HepG2 (cell line): ENCODE measurements around the gene CSNK1D. TPM values are rescaled to one million over a fixed set of nuclear protein-coding genes. Genes with fewer than 3 reads are reported as not detected.

ENCODE experiments used
- BRCA1 ChIP-seq: sonication (generic); formaldehyde crosslinking; IDR thresholded peaks from 2 replicates; pipeline ENCODE4 v1.4.0; 2020; ENCODE audit warnings: missing genetic modification reagents
- CHD4 ChIP-seq: fragments of 200-600 bp; sonication (generic); IDR thresholded peaks from 2 replicates; pipeline ENCODE4 v1.7.0; 2017; ENCODE audit warnings: mild to moderate bottlenecking, low read length, borderline replicate concordance
- DNMT1 ChIP-seq: sonication (generic); formaldehyde crosslinking; IDR thresholded peaks from 2 replicates; pipeline ENCODE4 v1.5.1; 2020; ENCODE audit warnings: mild to moderate bottlenecking, missing genetic modification reagents
- FOXK1 ChIP-seq: sonication (generic); formaldehyde crosslinking; IDR thresholded peaks from 2 replicates; pipeline ENCODE4 v1.4.0; 2020; ENCODE audit warnings: low read depth, missing genetic modification reagents, borderline replicate concordance
- KDM2A ChIP-seq: sonication (generic); formaldehyde crosslinking; IDR thresholded peaks from 2 replicates; pipeline ENCODE4 v1.4.0; 2020; ENCODE audit warnings: low read depth, missing genetic modification reagents, borderline replicate concordance
- KLF9 ChIP-seq: IDR thresholded peaks from 2 replicates; pipeline ENCODE4 v1.6.1; 2016; ENCODE audit warnings: low read depth
- MXD3 ChIP-seq: IDR thresholded peaks from 2 replicates; pipeline ENCODE4 v1.6.1; 2016; ENCODE audit warnings: mild to moderate bottlenecking, missing biosample characterization, missing genetic modification reagents
- NFYB ChIP-seq: sonication (generic); formaldehyde crosslinking; IDR thresholded peaks from 2 replicates; pipeline ENCODE4 v1.4.0; 2020; ENCODE audit warnings: missing genetic modification reagents
- NFYC ChIP-seq: IDR thresholded peaks from 2 replicates; pipeline ENCODE4 v1.6.1; 2016; ENCODE audit warnings: missing genetic modification reagents, missing compliant biosample characterization
- NKX3-1 ChIP-seq: sonication (generic); formaldehyde crosslinking; IDR thresholded peaks from 2 replicates; pipeline ENCODE4 v1.5.0; 2020; ENCODE audit warnings: missing genetic modification reagents
- NR3C1 ChIP-seq: sonication (generic); formaldehyde crosslinking; IDR thresholded peaks from 2 replicates; pipeline ENCODE4 v1.4.0; 2020; ENCODE audit warnings: missing genetic modification reagents
- PRDM10 ChIP-seq: sonication (generic); formaldehyde crosslinking; IDR thresholded peaks from 2 replicates; pipeline ENCODE4 v1.4.0; 2020; ENCODE audit warnings: low read depth, missing genetic modification reagents
- PRMT3 ChIP-seq: sonication (generic); formaldehyde crosslinking; IDR thresholded peaks from 2 replicates; pipeline ENCODE4 v1.8.1; 2022; ENCODE audit warnings: low read depth, mild to moderate bottlenecking, moderate library complexity, missing genetic modification reagents, borderline replicate concordance
- SMAD3 ChIP-seq: sonication (generic); formaldehyde crosslinking; IDR thresholded peaks from 2 replicates; pipeline ENCODE4 v1.4.0; 2020; ENCODE audit warnings: missing genetic modification reagents
- SRSF9 ChIP-seq: fragments of 200-400 bp; formaldehyde crosslinking; IDR thresholded peaks from 2 replicates; pipeline ENCODE4 v1.6.1; 2018; ENCODE audit warnings: borderline replicate concordance, mild to moderate bottlenecking, low read depth, low read length; ENCODE audit not compliant: insufficient read depth, poor library complexity, severe bottlenecking
- SSRP1 ChIP-seq: IDR thresholded peaks from 2 replicates; pipeline ENCODE4 v1.6.1; 2016; ENCODE audit warnings: control low read depth
- TFAP4 ChIP-seq: sonication (generic); IDR thresholded peaks from 2 replicates; pipeline ENCODE4 v1.6.1; 2016; ENCODE audit warnings: low read depth, borderline replicate concordance
- TMF1 ChIP-seq: sonication (generic); formaldehyde crosslinking; IDR thresholded peaks from 2 replicates; pipeline ENCODE4 v1.8.1; 2022; ENCODE audit warnings: low read depth, missing genetic modification reagents
- U2AF1 ChIP-seq: fragments of 200-400 bp; formaldehyde crosslinking; optimal IDR thresholded peaks from 2 replicates; pipeline ENCODE3; 2017; ENCODE audit warnings: mild to moderate bottlenecking, low read depth, low read length
- ZBTB21 ChIP-seq: sonication (generic); formaldehyde crosslinking; IDR thresholded peaks from 2 replicates; pipeline ENCODE4 v1.4.0; 2020; ENCODE audit warnings: missing genetic modification reagents
- ZBTB3 ChIP-seq: sonication (generic); formaldehyde crosslinking; IDR thresholded peaks from 2 replicates; pipeline ENCODE4 v1.4.0; 2020; ENCODE audit warnings: low read depth, mild to moderate bottlenecking, moderate library complexity, missing genetic modification reagents, borderline replicate concordance
- ZKSCAN5 ChIP-seq: sonication (generic); formaldehyde crosslinking; IDR thresholded peaks from 2 replicates; pipeline ENCODE4 v1.5.1; 2020; ENCODE audit warnings: mild to moderate bottlenecking, missing genetic modification reagents
- ZNF121 ChIP-seq: sonication (generic); formaldehyde crosslinking; IDR thresholded peaks from 2 replicates; pipeline ENCODE4 v1.5.0; 2020; ENCODE audit warnings: mild to moderate bottlenecking, missing genetic modification reagents
- ZNF251 ChIP-seq: sonication (generic); formaldehyde crosslinking; IDR thresholded peaks from 2 replicates; pipeline ENCODE4 v1.9.0; 2021; ENCODE audit warnings: mild to moderate bottlenecking, missing genetic modification reagents
- ZNF619 ChIP-seq: sonication (generic); formaldehyde crosslinking; IDR thresholded peaks from 2 replicates; pipeline ENCODE4 v1.4.0; 2020; ENCODE audit warnings: mild to moderate bottlenecking, missing genetic modification reagents
- ZNF772 ChIP-seq: sonication (generic); formaldehyde crosslinking; IDR thresholded peaks from 2 replicates; pipeline ENCODE4 v1.5.0; 2020; ENCODE audit warnings: mild to moderate bottlenecking, missing genetic modification reagents
- ZNF891 ChIP-seq: sonication (generic); formaldehyde crosslinking; IDR thresholded peaks from 2 replicates; pipeline ENCODE4 v1.5.0; 2020; ENCODE audit warnings: mild to moderate bottlenecking, missing genetic modification reagents
- ZSCAN9 ChIP-seq: IDR thresholded peaks from 2 replicates; pipeline ENCODE4 v1.6.1; 2016; ENCODE audit warnings: borderline replicate concordance
- polyA plus RNA-seq, 8 experiments: library from polyadenylated mRNA; depleted of rRNA in 3 of 8; stranded (reverse) in 7 of 8; unstranded in 1 of 8; fragments of >200 nt; fragmentation: Illumina TruSeq in 4 of 8; extraction: Trizol in 4 of 8; gene quantifications; 2 replicates each; pipeline versions ENCODE4 v1.2.1 to v1.2.3, GENCODE V29; 2011 to 2016; ENCODE audit warnings: low read depth in 4 of 8, missing spikeins in 1 of 8, mixed read lengths in 1 of 8; ENCODE audit not compliant: insufficient read depth in 1 of 8
- total RNA-seq, 5 experiments: library from RNA; depleted of rRNA; stranded (reverse); fragments of >200 nt; fragmentation: Illumina TruSeq; extraction: Trizol; gene quantifications; 2 replicates each; pipeline ENCODE4 v1.2.3, GENCODE V29; 2016; ENCODE audit warnings: low read depth in 1 of 5

CSNK1D gene
- total and polyA plus RNA-seq, 2 of the 13 experiments (the other 11 are each of a cell fraction or from before 2014, with no cell fraction given): 31.5 to 128 TPM

- TF ChIP-seq U2AF1: peak; percentile 75
- no peak for TF ChIP-seq PRMT3
- peak; percentile 97 for TF ChIP-seq KDM2A
- no peak for TF ChIP-seq KLF9 (CRISPR knock-in tag)
- no peak for TF ChIP-seq DNMT1
- peak; percentile 59; the same call in 1 of the 2 replicates for TF ChIP-seq ZBTB21 (CRISPR knock-in tag)
- TF ChIP-seq ZNF251 (CRISPR knock-in tag): no peak
- peak; percentile 74; the same call in 1 of the 2 replicates for TF ChIP-seq ZSCAN9 (CRISPR knock-in tag)
- TF ChIP-seq ZBTB3 (CRISPR knock-in tag): no peak
- TF ChIP-seq NKX3-1: no peak
- TF ChIP-seq TFAP4: peak; percentile 79; the same call in 1 of the 2 replicates
- TF ChIP-seq NFYB (CRISPR knock-in tag): no peak
- no peak for TF ChIP-seq TMF1
- TF ChIP-seq CHD4: no peak
- TF ChIP-seq SMAD3: peak; percentile 95
- no peak for TF ChIP-seq SRSF9
- TF ChIP-seq ZNF772 (CRISPR knock-in tag): peak; percentile 69; the same call in 1 of the 2 replicates
- no peak; the same call in 1 of the 2 replicates for TF ChIP-seq ZNF891
- TF ChIP-seq ZKSCAN5 (CRISPR knock-in tag): no peak
- TF ChIP-seq BRCA1 (CRISPR knock-in tag): no peak
- TF ChIP-seq SSRP1 (CRISPR knock-in tag): peak; percentile 90; the same call in 1 of the 2 replicates
- TF ChIP-seq NR3C1 (CRISPR knock-in tag): no peak
- no peak for TF ChIP-seq ZNF121 (CRISPR knock-in tag)
- TF ChIP-seq FOXK1: peak; percentile 69
- no peak for TF ChIP-seq NFYC (CRISPR knock-in tag)
- peak; percentile 82; the same call in 1 of the 2 replicates for TF ChIP-seq MXD3 (CRISPR knock-in tag)
- 0 out of 2 replicates have a peak, but pooled peaks have one; percentile 41 for TF ChIP-seq ZNF619 (CRISPR knock-in tag)
- peak; percentile 56; the same call in 1 of the 2 replicates for TF ChIP-seq PRDM10
Measured at GRCh38 chr17:82205720-82206508, 67.6 kb downstream of the CSNK1D start (continued).
